ENCODE data around the gene CBX5. TPM values are rescaled to one million over a fixed set of nuclear protein-coding genes. Genes with fewer than 3 reads are reported as not detected.
"Not testable (repeated sequence)": the region's sequence is repeated elsewhere in the genome, so short reads cannot be mapped to it uniquely, and the experiment has no call there.

CBX5 gene
- total and polyA plus RNA-seq, 9 of the 15 experiments (the other 6 are each of a cell fraction or from before 2014, with no cell fraction given) = 32.6 to 102 (median 59.2) TPM

- in situ Hi-C loops (cut with MboI); H3K9me1 ChIP-seq (ENCODE audit: control insufficient read depth, insufficient read depth, low read length); BruUV-seq (replicated peaks); H3K9me3 ChIP-seq (replicated peaks; ENCODE audit: control insufficient read depth, insufficient read depth, low read depth, low read length); H2AFZ ChIP-seq (ENCODE audit: low read depth, low read length); H3K27me3 ChIP-seq (ENCODE audit: control insufficient read depth in 2 of 2, insufficient read depth in 2 of 2, low read length in 2 of 2); ATAC-seq; intact Hi-C loops (cut with micrococcal nuclease); FAIRE-seq: not testable (repeated sequence)
- TF ChIP-seq RBFOX2 (IDR thresholded peaks at IDR 0.05; ENCODE audit: low read depth, low read length) = peak; percentile 38
- TF ChIP-seq POLR2A (conservative IDR thresholded peaks at IDR 0.05) = peak; percentile 7; the same call in 1 of the 2 replicates
- TF ChIP-seq POLR2G (IDR thresholded peaks at IDR 0.05; ENCODE audit: low read depth, low read length) = peak; percentile 11
- peak; percentile 52; the same call in 1 of the 2 replicates for TF ChIP-seq ZNF316 (IDR thresholded peaks at IDR 0.05)
- TF ChIP-seq U2AF1 (optimal IDR thresholded peaks at IDR 0.05; ENCODE audit: low read depth, low read length) = peak; percentile 17
- TF ChIP-seq MAFG (tag; conservative IDR thresholded peaks at IDR 0.05) = 0 out of 2 replicates have a peak, but pooled peaks have one; percentile 9
- TF ChIP-seq C11orf30 (IDR thresholded peaks at IDR 0.05; ENCODE audit: low read depth) = peak; percentile 12; the same call in 1 of the 2 replicates
- peak; percentile 53 for TF ChIP-seq CHD1 (IDR thresholded peaks at IDR 0.05; ENCODE audit: low read length)
- Histone ChIP-seq H3K4me1 (replicated peaks in 1 of 2; ENCODE audit: control insufficient read depth in 2 of 2, insufficient read depth in 2 of 2, low read length in 2 of 2) (peaks cover 13 to 25% of the 10 kb centered on the region in 2 experiments; a peak in 4 of 5 replicates), H3K36me3 (ENCODE audit: control insufficient read depth, insufficient read depth, low read length) (peaks cover 85% of the 10 kb centered on the region), H3K79me2 (ENCODE audit: control insufficient read depth, insufficient read depth, low read length) (peaks cover 95% of the 10 kb centered on the region), H3K27ac (ENCODE audit: extremely low read depth, low read depth, low read length) (peak overlapping the region; percentile 99), H4K20me1 (replicated peaks; ENCODE audit: control insufficient read depth, insufficient read depth, low read length) (peaks cover 68% of the 10 kb centered on the region), H3K4me3 (peak overlapping the region; percentile 71), H3K9ac (ENCODE audit: insufficient read depth in 1 of 2, low read depth in 2 of 2, low read length in 2 of 2) (peak overlapping the region in 1 of 2 experiments; percentile 100; a peak in 3 of 4 replicates), H3K4me2 (ENCODE audit: insufficient read depth, low read length) (peak overlapping the region; percentile 100)
- ChIA-PET POLR2A (interaction anchor here (0.6 to 5.3 kb wide), 15 partner anchors 10 to 1834 kb away, joined by 3 to 110 read pairs (median 4); partner anchors contain the start of genes COPZ1, NFE2 and ZC3H10), CTCF (ENCODE audit: low intra/inter-chr PET ratio) (interaction anchor here (0.9 kb wide), 1 partner anchor 41 kb away, joined by 5 read pairs; the partner anchor contains the start of gene COPZ1)
- DNase-seq (ENCODE audit: extremely low read depth in 1 of 4, low spot score in 3 of 4) = peak in 1 of 4 experiments; percentile 4
- WGBS (ENCODE audit: insufficient coverage, low coverage, missing lambda C conversion rate) = 0% methylated on average over 1 of the region's 2 CpGs
These were observed 4.3 kb upstream of the CBX5 start for GRCh38 chr12:54284070-54284780.
